ENCODE results near the gene BEST1.
"Not testable (repeated sequence)": the region's sequence is repeated elsewhere in the genome, so short reads cannot be mapped to it uniquely, and the experiment has no call there.

Gene BEST1

DNA sequence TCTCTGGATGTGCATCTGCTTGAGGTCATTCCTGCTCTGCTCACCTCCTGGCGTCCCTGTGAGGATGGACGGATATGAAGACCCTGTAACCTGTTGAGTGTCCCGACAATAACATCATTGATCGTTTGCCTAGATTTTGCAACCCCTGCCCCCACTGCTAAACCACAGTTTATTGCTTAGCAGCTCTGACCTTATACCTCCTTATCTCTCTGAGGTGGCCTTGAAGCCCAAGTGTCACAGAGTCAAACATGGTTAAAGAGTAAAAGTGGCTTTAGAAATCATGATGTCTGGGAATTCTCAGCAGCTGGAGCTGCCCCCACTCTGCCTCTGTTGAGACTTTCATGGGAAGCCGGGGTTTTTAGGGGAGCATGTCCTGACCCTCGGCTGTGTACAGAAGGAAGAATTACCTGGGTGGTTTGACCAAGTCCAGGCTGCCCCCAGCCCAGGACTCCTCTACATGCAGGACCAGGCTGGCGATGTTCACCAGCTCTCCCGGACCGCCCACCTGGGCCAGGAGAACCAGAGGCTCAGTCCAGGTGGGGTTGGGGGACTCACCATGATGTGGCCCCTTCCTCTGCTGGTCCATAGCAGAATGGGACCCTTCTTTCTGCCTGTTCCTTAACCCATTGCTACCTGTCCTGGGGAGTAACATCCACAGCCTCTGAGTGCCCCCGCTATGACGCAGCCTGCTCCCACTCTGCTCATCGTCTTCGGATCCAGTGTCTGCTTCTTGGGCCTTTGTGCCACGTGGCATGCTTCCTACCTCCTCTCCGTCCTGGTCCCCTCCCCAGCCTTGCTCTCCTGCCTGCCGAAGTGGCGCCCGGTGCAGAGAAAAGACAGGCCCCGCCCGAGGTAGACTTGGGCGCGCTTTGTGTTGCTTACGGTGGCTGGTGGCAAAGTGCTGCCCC is 50.6 kb downstream of the BEST1 start:
- no peak overlapping the region for H3K27ac ChIP-seq
- TF ChIP-seq, protein P1, sequence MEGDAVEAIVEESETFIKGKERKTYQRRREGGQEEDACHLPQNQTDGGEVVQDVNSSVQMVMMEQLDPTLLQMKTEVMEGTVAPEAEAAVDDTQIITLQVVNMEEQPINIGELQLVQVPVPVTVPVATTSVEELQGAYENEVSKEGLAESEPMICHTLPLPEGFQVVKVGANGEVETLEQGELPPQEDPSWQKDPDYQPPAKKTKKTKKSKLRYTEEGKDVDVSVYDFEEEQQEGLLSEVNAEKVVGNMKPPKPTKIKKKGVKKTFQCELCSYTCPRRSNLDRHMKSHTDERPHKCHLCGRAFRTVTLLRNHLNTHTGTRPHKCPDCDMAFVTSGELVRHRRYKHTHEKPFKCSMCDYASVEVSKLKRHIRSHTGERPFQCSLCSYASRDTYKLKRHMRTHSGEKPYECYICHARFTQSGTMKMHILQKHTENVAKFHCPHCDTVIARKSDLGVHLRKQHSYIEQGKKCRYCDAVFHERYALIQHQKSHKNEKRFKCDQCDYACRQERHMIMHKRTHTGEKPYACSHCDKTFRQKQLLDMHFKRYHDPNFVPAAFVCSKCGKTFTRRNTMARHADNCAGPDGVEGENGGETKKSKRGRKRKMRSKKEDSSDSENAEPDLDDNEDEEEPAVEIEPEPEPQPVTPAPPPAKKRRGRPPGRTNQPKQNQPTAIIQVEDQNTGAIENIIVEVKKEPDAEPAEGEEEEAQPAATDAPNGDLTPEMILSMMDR (conservative IDR thresholded peaks at IDR 0.05): no peak

DNA sequence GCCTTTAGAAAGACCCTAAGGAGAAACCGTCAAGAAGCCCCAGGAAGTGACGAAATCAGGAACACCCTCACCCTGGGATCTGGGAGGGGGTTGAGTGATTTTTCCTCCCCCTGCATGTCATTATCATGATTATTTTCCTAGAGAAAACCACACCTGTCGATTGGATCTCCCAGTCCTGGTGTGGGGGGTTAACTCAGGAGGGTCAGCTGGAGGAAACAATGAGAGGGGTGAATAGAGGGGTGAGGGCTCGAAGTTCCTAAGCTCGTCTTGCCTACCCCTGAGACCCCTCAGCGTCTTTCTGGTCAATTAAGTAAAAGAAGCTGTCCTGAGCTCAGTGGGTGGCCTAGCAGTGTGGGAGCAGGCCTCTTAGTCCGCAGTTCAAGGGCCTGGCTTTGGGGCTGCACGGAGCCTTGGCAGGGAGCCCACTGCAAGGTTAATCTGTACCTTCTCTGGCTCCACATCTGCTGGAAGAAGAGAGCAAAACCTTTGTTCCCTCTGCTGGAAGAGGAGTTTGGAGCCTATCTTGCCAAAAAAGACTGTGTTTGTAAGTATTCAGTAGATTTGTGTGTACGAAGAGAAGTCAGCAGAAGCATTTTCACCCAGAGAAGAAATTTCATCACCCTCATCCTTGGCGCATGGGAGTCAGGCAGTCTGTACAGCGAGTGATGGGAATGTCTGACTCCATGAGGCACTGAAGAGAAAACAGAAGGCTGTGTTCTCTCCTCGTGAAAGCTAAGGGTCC is 51.5 kb downstream of the BEST1 start:
- no peak overlapping the region for H3K27ac ChIP-seq
- TF ChIP-seq, protein P1 (conservative IDR thresholded peaks at IDR 0.05): no peak

DNA sequence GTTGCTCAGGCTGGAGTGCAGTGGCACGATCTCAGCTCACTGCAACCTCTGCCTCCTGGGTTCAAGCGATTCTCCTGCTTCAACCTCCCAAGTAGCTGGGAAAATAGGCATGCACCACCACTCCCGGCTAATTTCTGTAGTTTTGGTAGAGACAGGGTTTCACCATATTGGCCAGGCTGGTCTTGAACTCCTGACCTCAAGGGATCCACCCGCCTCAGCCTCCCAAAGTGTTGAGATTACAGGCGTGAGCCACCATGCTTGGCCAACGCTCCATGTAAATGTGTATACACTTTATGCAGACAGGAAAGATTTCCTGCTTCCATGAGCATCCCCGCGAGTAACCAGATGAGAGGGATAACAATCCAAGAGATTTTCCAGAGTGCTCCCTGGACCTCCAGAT is 52.1 kb downstream of the BEST1 start:
- not testable (repeated sequence) for H3K27ac ChIP-seq

DNA sequence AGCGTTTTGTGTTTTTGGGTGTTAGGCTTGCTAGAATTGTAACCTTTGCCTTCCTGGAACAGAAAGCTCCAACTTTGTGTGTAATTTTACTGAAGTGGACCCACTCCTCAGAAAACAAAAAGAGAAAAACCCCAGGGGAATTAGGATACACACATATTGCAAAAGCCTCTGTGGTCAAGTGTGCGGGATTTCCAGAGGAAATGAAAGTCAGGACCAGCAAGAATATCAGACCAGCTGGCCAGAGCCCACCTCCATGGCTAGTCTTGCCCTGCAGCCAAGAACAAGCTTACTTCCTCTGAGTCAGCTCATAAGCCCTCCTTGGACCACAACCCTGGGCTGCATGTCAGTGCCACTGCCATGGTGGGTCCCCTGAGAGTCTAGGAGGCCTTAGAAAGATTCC is 54.3 kb downstream of the BEST1 start:
- TF ChIP-seq, protein P1 (conservative IDR thresholded peaks at IDR 0.05): no peak
- no peak overlapping the region for H3K27ac ChIP-seq

DNA sequence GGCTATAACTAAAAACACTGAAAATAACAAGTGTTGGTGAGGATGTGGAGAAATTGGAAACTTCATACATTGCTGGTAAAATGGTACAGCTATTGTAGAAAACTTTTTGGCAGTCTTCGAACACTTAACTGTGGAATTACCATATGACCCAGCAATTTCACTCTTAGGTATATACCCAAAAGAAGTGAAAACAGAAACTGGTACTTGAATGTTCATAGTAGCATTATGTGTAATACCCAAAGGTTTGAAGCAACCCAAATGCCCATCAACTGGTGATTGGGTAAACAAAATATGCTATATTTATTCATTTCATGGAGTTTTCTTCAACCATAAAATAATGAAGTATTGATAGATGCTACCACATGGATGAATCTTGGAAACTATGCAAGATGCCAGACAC is 58.0 kb downstream of the BEST1 start:
- TF ChIP-seq, protein P1 (conservative IDR thresholded peaks at IDR 0.05): no peak
- H3K27ac ChIP-seq: no peak overlapping the region

DNA sequence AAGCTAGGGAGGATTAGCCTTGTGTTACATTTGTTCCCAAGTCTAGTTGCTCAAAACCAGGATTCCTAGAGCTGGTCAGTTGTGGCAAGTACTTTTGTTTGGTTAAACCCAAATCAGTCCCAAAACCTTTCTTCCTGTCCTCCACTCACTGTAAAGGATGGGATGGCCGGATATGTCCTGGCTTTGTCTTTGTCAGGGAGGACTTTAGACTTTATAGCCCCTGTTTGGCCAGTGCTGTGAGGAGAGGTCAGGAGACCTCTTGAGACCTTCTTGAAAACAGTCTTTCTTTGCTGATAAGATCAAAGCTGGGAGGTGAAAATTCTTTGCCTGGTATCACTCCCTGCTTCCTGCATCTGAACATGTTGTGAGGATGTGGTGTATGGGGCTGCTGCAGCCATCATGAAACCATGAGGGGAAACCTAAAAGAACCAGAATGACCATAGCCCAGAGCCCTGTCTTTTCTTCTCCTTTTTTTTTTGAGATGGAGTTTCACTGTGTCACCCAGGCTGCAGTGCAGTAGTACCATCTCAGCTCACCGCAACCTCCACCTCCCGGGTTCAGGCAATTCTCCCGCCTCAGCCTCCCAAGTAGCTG is 60.9 kb downstream of the BEST1 start:
- TF ChIP-seq, protein P1 (conservative IDR thresholded peaks at IDR 0.05): no peak
- no peak overlapping the region for H3K27ac ChIP-seq

DNA sequence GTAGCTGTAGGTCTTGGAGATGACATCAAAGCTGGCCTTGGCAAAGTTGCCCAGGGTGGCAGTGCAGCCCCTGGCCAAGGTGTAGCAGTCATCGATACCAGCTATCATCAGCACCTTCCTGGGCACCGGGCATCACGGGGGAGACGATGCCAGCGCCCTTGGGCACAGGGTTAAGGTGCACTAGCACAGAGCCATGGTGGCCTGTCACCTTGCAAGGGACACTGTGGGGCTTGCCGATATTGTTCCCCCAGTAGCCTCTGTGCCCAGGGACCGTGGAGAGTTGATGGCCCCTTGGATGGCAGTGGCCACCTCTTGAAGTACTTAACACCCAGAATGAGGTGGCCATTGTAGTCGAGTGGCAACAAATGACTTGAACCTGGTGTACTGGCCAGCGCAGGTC is 61.7 kb downstream of the BEST1 start:
- no peak overlapping the region for H3K27ac ChIP-seq
- TF ChIP-seq, protein P1 (conservative IDR thresholded peaks at IDR 0.05): no peak

Measured in VCaP (cell line).